Esophagus muscularis mucosa (tissue), 4 donors: ENCODE results near the gene LGALS13. TPM values are rescaled to one million over a fixed set of nuclear protein-coding genes. Genes with fewer than 3 reads are reported as not detected.

Experiments
- DNase-seq: peaks from one replicate; pipeline ENCODE4 v3.0.0-alpha.2; 2017; ENCODE audit errors: extremely low spot score
- H3K27ac ChIP-seq, 4 donors: fragments of 200-600 bp; sonication (generic); replicated peaks in 1 of 4; 1 replicate in 3 of 4; 2 replicates in 1 of 4; pipeline ENCODE4 v1.5.1; 2016 to 2019; ENCODE audit warnings: mild to moderate bottlenecking in 1 of 4
- H3K27me3 ChIP-seq, 4 donors: fragments of 200-600 bp; sonication (generic); one replicate each; pipeline versions ENCODE4 v1.5.1 to v1.6.0; 2016 to 2019
- H3K36me3 ChIP-seq, 4 donors: fragments of 200-600 bp; sonication (generic); one replicate each; pipeline ENCODE4 v1.5.1; 2016 to 2019
- H3K4me1 ChIP-seq, 4 donors: fragments of 200-600 bp; sonication (generic); one replicate each; pipeline ENCODE4 v1.5.1; 2016 to 2019
- H3K4me3 ChIP-seq, 4 donors: fragments of 200-600 bp; sonication (generic); 1 replicate in 2 of 4; 2 replicates in 2 of 4; pipeline ENCODE4 v1.5.1; 2016 to 2019; ENCODE audit warnings: mild to moderate bottlenecking in 4 of 4, moderate library complexity in 1 of 4
- H3K9me3 ChIP-seq, 4 donors: fragments of 200-600 bp; sonication (generic); 1 replicate in 3 of 4; 2 replicates in 1 of 4; pipeline ENCODE4 v1.5.1; 2016 to 2019
- EP300 ChIP-seq: sonication (generic); formaldehyde crosslinking; IDR thresholded peaks from one replicate; pipeline ENCODE4 v1.6.1; 2017; ENCODE audit warnings: antibody characterized with exemption
- POLR2A ChIP-seq: fragments of 450-650 bp; IDR thresholded peaks from one replicate; pipeline ENCODE4 v1.6.1; 2017; ENCODE audit warnings: antibody characterized with exemption, moderate library complexity, mild to moderate bottlenecking, low read depth
- POLR2AphosphoS5 ChIP-seq, 2 donors: sonication (generic); formaldehyde crosslinking; IDR thresholded peaks; one replicate each; pipeline ENCODE4 v1.6.1; 2017; ENCODE audit warnings: antibody characterized with exemption in 2 of 2
- WGBS: methylation state at CpG from one replicate; pipeline ENCODE4 v1.1.5; 2018; 5-methylcytosine and 5-hydroxymethylcytosine counted together
- intact Hi-C: fragments of 100-400 bp; cut with DNase I; formaldehyde crosslinking; loops from one replicate; pipeline ENCODE4 v1.15.1; 2023
- total RNA-seq, 4 donors: library from RNA; depleted of rRNA; stranded (reverse); fragments of >200 nt; gene quantifications; one replicate each; pipeline versions ENCODE4 v1.1.0 to v1.2.1, GENCODE V29; 2016
- TF ChIP-seq, protein P1 (sequence below), 3 experiments: fragments of 200-600 bp in 2 of 3; fragments of 450-650 bp in 1 of 3; sonication (generic) in 2 of 3; IDR thresholded peaks; one replicate each; pipeline ENCODE4 v1.5.1; 2017 to 2019; ENCODE audit warnings: antibody characterized with exemption in 3 of 3, mild to moderate bottlenecking in 2 of 3, moderate library complexity in 1 of 3

Gene LGALS13, protein sequence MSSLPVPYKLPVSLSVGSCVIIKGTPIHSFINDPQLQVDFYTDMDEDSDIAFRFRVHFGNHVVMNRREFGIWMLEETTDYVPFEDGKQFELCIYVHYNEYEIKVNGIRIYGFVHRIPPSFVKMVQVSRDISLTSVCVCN
- total RNA-seq: not detected

DNA sequence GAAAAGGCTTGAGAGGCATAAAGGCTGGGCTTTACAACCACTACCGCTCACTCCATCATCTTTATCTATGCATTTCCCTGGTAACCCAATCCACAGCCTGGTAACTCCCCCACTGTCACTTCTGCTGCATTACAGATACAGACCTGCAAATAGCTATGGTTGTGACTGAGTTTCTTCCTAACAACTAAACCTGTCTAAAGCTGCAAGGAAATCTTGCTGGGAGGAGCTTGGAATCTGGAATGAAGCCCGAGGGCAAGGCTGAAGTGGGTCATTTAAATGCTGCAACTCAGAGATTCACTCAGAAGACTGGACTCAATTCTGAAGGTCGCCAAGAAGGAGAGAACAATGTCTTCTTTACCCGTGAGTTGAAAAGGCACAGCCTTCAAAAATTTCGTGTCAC, at the start of gene LGALS13:
Gene LGALS13, plus strand, starts transcription at position 301 of the 400 bp plus-strand sequence. Its CDS starts 45 bp downstream, at position 346.
- Histone ChIP-seq H3K27me3 (peaks cover 0 to 35% (median 0%) of the 10 kb centered on the region in 4 donors), H3K27ac (no peak within 1 kb of the TSS), H3K4me3 (no peak within 1 kb of the TSS), H3K36me3 (no peaks in the 10 kb centered on the region), H3K4me1 (no peaks in the 10 kb centered on the region), H3K9me3 (peaks cover 0 to 13% (median 2%) of the 10 kb centered on the region in 4 donors)
- 34% methylated on average over 4 of the region's 5 CpGs for WGBS
- TF ChIP-seq POLR2A: no peak
- TF ChIP-seq, protein P1, sequence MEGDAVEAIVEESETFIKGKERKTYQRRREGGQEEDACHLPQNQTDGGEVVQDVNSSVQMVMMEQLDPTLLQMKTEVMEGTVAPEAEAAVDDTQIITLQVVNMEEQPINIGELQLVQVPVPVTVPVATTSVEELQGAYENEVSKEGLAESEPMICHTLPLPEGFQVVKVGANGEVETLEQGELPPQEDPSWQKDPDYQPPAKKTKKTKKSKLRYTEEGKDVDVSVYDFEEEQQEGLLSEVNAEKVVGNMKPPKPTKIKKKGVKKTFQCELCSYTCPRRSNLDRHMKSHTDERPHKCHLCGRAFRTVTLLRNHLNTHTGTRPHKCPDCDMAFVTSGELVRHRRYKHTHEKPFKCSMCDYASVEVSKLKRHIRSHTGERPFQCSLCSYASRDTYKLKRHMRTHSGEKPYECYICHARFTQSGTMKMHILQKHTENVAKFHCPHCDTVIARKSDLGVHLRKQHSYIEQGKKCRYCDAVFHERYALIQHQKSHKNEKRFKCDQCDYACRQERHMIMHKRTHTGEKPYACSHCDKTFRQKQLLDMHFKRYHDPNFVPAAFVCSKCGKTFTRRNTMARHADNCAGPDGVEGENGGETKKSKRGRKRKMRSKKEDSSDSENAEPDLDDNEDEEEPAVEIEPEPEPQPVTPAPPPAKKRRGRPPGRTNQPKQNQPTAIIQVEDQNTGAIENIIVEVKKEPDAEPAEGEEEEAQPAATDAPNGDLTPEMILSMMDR (IDR thresholded peaks at IDR 0.05): no peak
- no peak for TF ChIP-seq POLR2AphosphoS5 (IDR thresholded peaks at IDR 0.05)
- TF ChIP-seq EP300: no peak
- DNase-seq: no peak
- intact Hi-C loops: no loop called here

DNA sequence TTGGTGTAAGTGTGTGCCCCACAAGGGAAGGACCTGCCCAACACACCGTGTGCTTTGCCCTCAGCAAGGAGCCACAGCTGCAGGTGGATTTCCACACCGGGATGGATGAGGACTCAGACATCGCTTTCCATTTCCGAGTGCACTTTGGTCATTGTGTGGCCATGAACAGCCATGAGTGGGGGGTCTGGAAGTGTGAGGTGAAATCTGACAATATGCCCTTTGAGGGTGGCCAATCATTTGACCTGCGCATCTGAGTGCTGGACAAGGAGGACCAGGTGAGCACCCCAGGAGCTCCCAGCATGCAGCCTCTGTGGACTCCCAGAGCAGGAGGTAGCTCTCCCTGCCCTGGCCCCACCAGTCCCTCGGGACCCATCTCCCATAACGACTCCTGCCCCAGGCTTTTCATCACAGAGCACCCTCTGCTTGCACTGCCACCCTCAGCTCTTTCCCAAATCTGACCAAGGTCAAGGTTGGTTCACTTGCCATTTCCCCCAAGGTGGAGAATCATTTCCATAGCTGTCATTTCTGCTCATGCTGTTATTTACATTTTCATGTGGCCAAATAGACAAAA, 49.2 kb upstream of the LGALS13 start:
- Histone ChIP-seq H3K9me3 (no peaks in the 10 kb centered on the region), H3K4me3 (no peak overlapping the region), H3K36me3 (no peaks in the 10 kb centered on the region), H3K27ac (no peak overlapping the region), H3K4me1 (peaks cover 0 to 9% (median 4%) of the 10 kb centered on the region in 4 donors), H3K27me3 (peaks cover 0 to 28% (median 0%) of the 10 kb centered on the region in 4 donors)
- intact Hi-C loops: no loop called here
- 57% methylated on average over 7 of the region's 7 CpGs for WGBS
- DNase-seq: peak; percentile 62
- TF ChIP-seq EP300: no peak
- no peak for TF ChIP-seq POLR2AphosphoS5 (IDR thresholded peaks at IDR 0.05)
- no peak for TF ChIP-seq POLR2A
- TF ChIP-seq, protein P1 (IDR thresholded peaks at IDR 0.05): no peak

DNA sequence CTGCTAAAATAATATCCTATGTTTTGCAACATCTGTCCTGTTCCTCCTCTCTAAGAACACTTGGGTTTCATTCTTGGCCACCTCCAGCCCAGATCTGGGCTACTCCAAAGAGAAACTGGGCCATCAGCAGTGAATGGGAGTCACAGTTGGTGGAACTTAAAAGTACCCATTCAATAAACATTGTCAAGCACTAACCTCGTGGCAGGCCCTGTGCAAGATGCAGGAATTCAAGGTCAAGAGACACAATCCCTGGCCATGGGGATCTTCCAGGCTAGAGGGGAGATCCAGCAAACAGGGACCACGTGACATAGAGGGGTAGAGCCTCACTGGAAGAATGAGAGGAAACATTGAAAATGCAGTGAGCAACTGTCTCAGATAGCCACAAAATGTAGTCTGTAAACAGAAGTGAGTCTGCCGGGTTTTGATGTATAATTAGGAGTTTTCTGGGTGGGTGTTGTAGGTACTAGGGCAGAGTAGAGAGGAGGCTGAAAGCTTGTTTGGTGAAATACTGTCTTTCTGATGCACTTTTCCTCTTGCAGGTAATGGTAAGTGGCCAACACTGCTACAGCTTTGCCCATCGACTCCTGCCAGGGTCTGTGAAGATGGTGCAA, 47.5 kb upstream of the LGALS13 start:
- DNase-seq: peak; percentile 68
- intact Hi-C loops: loop anchor here (5.0 kb wide), 1 partner anchor 117 kb away; no protein-coding TSS in a partner anchor
- Histone ChIP-seq H3K4me3 (no peak overlapping the region), H3K9me3 (no peaks in the 10 kb centered on the region), H3K27me3 (peaks cover 0 to 20% (median 0%) of the 10 kb centered on the region in 4 donors), H3K36me3 (no peaks in the 10 kb centered on the region), H3K27ac (no peak overlapping the region), H3K4me1 (peaks cover 0 to 9% (median 4%) of the 10 kb centered on the region in 4 donors)
- TF ChIP-seq EP300: no peak
- no peak for TF ChIP-seq POLR2A
- TF ChIP-seq POLR2AphosphoS5 (IDR thresholded peaks at IDR 0.05): no peak
- TF ChIP-seq, protein P1 (IDR thresholded peaks at IDR 0.05): no peak
- 73% methylated on average over 4 of the region's 4 CpGs for WGBS

DNA sequence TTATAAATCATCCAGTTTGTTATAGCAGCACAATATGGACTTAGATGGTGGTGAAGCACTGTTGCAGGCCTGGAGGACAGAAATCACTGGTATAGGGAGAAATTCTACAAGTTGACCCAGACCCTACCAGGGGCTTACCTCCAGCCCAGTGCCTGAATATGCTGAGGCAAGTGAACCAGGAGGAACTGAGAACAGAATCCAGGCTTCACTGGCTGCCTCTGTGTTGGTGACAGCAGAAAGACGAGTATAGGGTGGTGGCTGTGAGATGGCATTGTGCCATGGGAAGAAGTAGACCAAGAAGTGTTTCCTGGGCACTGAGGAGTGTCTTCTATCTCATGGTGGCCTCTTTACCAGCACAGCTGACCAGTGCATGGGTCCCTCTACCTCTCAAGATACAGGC, 46.4 kb upstream of the LGALS13 start:
- Histone ChIP-seq H3K27ac (no peak overlapping the region), H3K27me3 (peaks cover 0 to 20% (median 0%) of the 10 kb centered on the region in 4 donors), H3K36me3 (no peaks in the 10 kb centered on the region), H3K9me3 (no peaks in the 10 kb centered on the region), H3K4me3 (no peak overlapping the region), H3K4me1 (peaks cover 0 to 9% (median 4%) of the 10 kb centered on the region in 4 donors)
- WGBS: 36% methylated on average over 1 of the region's 1 CpG
- DNase-seq: peak; percentile 31
- TF ChIP-seq POLR2A (no peak), EP300 (no peak), POLR2AphosphoS5 (IDR thresholded peaks at IDR 0.05) (no peak)
- TF ChIP-seq, protein P1 (IDR thresholded peaks at IDR 0.05): no peak
- intact Hi-C loops: loop anchor here (5.0 kb wide), 1 partner anchor 116 kb away; no protein-coding TSS in a partner anchor
